ENCODE data around the gene NANOS3. TPM values are rescaled to one million over a fixed set of nuclear protein-coding genes. Genes with fewer than 3 reads are reported as not detected.

NANOS3 gene
- total and polyA plus RNA-seq, 9 of the 15 experiments (the other 6 are each of a cell fraction or from before 2014, with no cell fraction given), result not detected

DNA sequence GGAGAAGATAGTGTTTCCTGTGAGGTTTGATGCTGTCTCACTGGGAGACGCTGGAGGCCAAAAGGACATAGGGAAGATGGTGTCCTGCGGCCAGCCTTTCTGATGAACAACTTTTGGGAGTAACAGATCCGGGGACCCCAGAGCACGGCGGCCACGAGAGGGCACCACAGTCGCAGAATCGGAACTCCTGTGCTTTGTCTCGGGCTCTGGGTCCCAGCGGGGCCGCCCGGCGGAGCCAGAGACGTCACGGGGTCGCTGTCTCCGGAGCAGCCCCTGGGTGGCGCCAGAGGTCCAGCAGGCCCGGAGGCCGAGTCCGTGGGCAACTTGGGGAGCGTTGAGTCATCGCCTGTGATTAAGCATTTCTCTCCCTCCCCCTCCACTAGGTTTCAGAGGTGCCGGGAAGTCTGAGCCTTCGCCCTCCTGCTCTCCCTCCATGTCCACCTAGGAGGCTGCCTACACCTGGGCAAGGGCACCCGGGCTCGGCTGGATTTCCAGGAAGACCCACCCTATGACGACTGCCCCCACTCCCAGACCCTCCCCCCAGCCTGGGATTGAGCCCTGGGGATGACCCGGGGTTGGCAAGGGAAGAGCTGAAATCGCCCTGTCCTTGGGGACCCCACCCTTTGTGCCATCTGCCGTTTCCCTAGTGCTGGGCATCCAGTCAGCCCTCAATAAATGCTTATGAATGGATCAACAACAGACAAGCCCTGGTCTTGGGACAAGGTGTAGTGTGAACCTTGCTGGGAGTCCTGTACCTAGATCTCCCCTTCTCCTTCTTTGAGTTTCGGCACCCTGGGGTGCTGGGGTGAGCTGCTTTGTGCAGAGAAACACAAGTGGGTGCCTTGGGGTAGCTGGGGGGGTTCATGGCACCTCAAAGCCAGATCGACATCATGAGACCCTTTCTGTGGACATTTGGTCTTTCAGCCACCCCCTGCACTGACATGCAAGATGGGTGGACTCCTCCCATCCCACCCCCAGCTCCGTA is 3.4 kb downstream of the NANOS3 start (continued):
- TF ChIP-seq, protein P1, sequence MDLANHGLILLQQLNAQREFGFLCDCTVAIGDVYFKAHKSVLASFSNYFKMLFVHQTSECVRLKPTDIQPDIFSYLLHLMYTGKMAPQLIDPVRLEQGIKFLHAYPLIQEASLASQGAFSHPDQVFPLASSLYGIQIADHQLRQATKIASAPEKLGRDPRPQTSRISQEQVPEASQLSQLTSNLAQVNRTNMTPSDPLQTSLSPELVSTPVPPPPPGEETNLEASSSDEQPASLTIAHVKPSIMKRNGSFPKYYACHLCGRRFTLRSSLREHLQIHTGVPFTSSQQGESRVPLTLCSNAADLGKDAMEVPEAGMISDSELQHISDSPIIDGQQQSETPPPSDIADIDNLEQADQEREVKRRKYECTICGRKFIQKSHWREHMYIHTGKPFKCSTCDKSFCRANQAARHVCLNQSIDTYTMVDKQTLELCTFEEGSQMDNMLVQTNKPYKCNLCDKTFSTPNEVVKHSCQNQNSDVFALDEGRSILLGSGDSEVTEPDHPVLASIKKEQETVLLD (IDR thresholded peaks at IDR 0.05), result peak; percentile 61; the same call in 1 of the 2 replicates
- TF ChIP-seq PRPF4 (IDR thresholded peaks at IDR 0.05; ENCODE audit: insufficient read depth, low read depth, low read length, poor library complexity, severe bottlenecking) (no peak), ZNF780A (CRISPR knock-in tag; IDR thresholded peaks at IDR 0.05) (no peak), HMG20A (CRISPR knock-in tag; conservative IDR thresholded peaks at IDR 0.05) (no peak), POLR2AphosphoS5 (IDR thresholded peaks at IDR 0.05; ENCODE audit: control insufficient read depth, insufficient read depth, low read depth, low read length) (peak; percentile 55), ZNF699 (CRISPR knock-in tag; IDR thresholded peaks at IDR 0.05; ENCODE audit: insufficient replicate concordance) (no peak), SOX6 (IDR thresholded peaks at IDR 0.05) (peak; percentile 61), ZBTB7A (IDR thresholded peaks at IDR 0.05; ENCODE audit: borderline replicate concordance, control insufficient read depth, low read depth, low read length) (peak; percentile 83), ZNF445 (CRISPR knock-in tag; IDR thresholded peaks at IDR 0.05; ENCODE audit: low read depth) (no peak), ELF1 (tag; IDR thresholded peaks at IDR 0.05) (no peak)
- TF ChIP-seq, protein P2, sequence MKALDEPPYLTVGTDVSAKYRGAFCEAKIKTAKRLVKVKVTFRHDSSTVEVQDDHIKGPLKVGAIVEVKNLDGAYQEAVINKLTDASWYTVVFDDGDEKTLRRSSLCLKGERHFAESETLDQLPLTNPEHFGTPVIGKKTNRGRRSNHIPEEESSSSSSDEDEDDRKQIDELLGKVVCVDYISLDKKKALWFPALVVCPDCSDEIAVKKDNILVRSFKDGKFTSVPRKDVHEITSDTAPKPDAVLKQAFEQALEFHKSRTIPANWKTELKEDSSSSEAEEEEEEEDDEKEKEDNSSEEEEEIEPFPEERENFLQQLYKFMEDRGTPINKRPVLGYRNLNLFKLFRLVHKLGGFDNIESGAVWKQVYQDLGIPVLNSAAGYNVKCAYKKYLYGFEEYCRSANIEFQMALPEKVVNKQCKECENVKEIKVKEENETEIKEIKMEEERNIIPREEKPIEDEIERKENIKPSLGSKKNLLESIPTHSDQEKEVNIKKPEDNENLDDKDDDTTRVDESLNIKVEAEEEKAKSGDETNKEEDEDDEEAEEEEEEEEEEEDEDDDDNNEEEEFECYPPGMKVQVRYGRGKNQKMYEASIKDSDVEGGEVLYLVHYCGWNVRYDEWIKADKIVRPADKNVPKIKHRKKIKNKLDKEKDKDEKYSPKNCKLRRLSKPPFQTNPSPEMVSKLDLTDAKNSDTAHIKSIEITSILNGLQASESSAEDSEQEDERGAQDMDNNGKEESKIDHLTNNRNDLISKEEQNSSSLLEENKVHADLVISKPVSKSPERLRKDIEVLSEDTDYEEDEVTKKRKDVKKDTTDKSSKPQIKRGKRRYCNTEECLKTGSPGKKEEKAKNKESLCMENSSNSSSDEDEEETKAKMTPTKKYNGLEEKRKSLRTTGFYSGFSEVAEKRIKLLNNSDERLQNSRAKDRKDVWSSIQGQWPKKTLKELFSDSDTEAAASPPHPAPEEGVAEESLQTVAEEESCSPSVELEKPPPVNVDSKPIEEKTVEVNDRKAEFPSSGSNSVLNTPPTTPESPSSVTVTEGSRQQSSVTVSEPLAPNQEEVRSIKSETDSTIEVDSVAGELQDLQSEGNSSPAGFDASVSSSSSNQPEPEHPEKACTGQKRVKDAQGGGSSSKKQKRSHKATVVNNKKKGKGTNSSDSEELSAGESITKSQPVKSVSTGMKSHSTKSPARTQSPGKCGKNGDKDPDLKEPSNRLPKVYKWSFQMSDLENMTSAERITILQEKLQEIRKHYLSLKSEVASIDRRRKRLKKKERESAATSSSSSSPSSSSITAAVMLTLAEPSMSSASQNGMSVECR (CRISPR knock-in tag; IDR thresholded peaks at IDR 0.05), result peak; percentile 62; the same call in 1 of the 2 replicates
- TF ChIP-seq, protein P3, sequence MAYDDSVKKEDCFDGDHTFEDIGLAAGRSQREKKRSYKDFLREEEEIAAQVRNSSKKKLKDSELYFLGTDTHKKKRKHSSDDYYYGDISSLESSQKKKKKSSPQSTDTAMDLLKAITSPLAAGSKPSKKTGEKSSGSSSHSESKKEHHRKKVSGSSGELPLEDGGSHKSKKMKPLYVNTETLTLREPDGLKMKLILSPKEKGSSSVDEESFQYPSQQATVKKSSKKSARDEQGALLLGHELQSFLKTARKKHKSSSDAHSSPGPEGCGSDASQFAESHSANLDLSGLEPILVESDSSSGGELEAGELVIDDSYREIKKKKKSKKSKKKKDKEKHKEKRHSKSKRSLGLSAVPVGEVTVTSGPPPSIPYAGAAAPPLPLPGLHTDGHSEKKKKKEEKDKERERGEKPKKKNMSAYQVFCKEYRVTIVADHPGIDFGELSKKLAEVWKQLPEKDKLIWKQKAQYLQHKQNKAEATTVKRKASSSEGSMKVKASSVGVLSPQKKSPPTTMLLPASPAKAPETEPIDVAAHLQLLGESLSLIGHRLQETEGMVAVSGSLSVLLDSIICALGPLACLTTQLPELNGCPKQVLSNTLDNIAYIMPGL (CRISPR knock-in tag; IDR thresholded peaks at IDR 0.05), result peak; percentile 88; the same call in 1 of the 2 replicates
- TF ChIP-seq, protein P4, sequence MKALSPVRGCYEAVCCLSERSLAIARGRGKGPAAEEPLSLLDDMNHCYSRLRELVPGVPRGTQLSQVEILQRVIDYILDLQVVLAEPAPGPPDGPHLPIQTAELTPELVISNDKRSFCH (CRISPR knock-in tag; IDR thresholded peaks at IDR 0.05), result no peak
- TF ChIP-seq, protein P4 (tag; IDR thresholded peaks at IDR 0.05), result peak; percentile 63; the same call in 1 of the 2 replicates
- TF ChIP-seq, protein P5, sequence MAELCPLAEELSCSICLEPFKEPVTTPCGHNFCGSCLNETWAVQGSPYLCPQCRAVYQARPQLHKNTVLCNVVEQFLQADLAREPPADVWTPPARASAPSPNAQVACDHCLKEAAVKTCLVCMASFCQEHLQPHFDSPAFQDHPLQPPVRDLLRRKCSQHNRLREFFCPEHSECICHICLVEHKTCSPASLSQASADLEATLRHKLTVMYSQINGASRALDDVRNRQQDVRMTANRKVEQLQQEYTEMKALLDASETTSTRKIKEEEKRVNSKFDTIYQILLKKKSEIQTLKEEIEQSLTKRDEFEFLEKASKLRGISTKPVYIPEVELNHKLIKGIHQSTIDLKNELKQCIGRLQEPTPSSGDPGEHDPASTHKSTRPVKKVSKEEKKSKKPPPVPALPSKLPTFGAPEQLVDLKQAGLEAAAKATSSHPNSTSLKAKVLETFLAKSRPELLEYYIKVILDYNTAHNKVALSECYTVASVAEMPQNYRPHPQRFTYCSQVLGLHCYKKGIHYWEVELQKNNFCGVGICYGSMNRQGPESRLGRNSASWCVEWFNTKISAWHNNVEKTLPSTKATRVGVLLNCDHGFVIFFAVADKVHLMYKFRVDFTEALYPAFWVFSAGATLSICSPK (IDR thresholded peaks at IDR 0.05; ENCODE audit: borderline replicate concordance), result no peak; the same call in 1 of the 2 replicates
